ENCODE measurements around the gene STIMATE.

DNA sequence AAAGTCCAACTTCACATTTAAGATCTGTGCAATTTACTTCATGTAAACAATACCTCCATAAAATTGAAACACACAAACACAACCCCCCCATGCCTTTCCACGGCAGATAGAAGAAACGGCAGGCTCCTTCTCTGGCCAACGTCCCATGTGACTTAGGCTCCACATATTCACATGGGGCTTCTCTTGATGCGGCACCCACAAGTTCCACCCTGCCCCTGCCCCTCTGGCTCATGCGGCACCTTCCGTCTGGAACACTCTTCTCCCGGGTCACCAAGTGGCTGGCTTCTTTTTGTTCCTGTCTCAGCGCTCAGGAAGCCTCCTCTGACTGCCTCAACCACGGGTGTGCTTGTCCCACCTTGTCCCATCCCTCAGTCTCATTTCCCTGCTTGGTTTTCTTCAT, 25.6 kb downstream of the STIMATE start:
- TF ChIP-seq POLR2A (IDR thresholded peaks at IDR 0.05) (no peak), POLR2AphosphoS5 (IDR thresholded peaks at IDR 0.05) (no peak)

Measured in prostate gland (tissue), 1 donor.